ENCODE results near the gene CBX7. TPM values are rescaled to one million over a fixed set of nuclear protein-coding genes. Genes with fewer than 3 reads are reported as not detected.

CBX7 gene
- total and polyA plus RNA-seq, 2 of the 8 experiments (the other 6 are each of a cell fraction or from before 2014, with no cell fraction given), result 6.9 to 8.7 TPM

GRCh38 chr22:39092111-39092862, 60.2 kb downstream of the CBX7 start:
- no peak overlapping the region for H3K4ac ChIP-seq (replicated peaks; ENCODE audit: insufficient read length, low read depth, low read length)
- H2BK12ac ChIP-seq (ENCODE audit: low read depth, low read length), result no peak overlapping the region
- peaks cover 0 to 2% (median 0%) of the 10 kb centered on the region in 4 experiments; a peak in 2 of 7 replicates for H3K27me3 ChIP-seq (replicated peaks in 1 of 4; ENCODE audit: control insufficient read depth in 3 of 4, extremely low read depth in 1 of 4, insufficient read depth in 3 of 4, low read length in 3 of 4)
- no peak overlapping the region for H3K27ac ChIP-seq (ENCODE audit: low read depth, low read length)
- no peak overlapping the region for H2BK5ac ChIP-seq (ENCODE audit: low read depth, low read length)
- peak overlapping the region; percentile 36; the same call in 1 of the 2 replicates for H4K8ac ChIP-seq (ENCODE audit: extremely low read depth, insufficient read depth, low read length)
- no peaks in the 10 kb centered on the region for H3K36me3 ChIP-seq (ENCODE audit: control insufficient read depth in 2 of 4, insufficient read depth in 4 of 4, low read length in 3 of 4)
- TF ChIP-seq GABPA (IDR thresholded peaks at IDR 0.05; ENCODE audit: borderline replicate concordance, insufficient read depth, low read length), result no peak
- TF ChIP-seq HDAC6 (IDR thresholded peaks at IDR 0.05; ENCODE audit: low read depth, low read length), result no peak
- TF ChIP-seq SP4 (IDR thresholded peaks at IDR 0.05; ENCODE audit: low read length), result no peak
- no peak for TF ChIP-seq SRF (IDR thresholded peaks at IDR 0.05; ENCODE audit: low read depth, low read length)
- TF ChIP-seq CEBPB (IDR thresholded peaks at IDR 0.05; ENCODE audit: low read depth, low read length), result no peak
- TF ChIP-seq PHF8 (conservative IDR thresholded peaks at IDR 0.05; ENCODE audit: low read depth, low read length), result no peak
- TF ChIP-seq EGR1 (IDR thresholded peaks at IDR 0.05; ENCODE audit: borderline replicate concordance, low read depth, low read length), result no peak
- no peak for TF ChIP-seq MAX (IDR thresholded peaks at IDR 0.05)
- TF ChIP-seq CBX8 (IDR thresholded peaks at IDR 0.05; ENCODE audit: borderline replicate concordance, low read depth, low read length), result no peak
- TF ChIP-seq POLR2AphosphoS5 (IDR thresholded peaks at IDR 0.05; ENCODE audit: low read depth, low read length), result no peak
- H3K23me2 ChIP-seq (ENCODE audit: low read depth, low read length), result peaks cover 2% of the 10 kb centered on the region; the same call in 1 of the 2 replicates
- no peak overlapping the region for H2AK5ac ChIP-seq (ENCODE audit: low read depth, low read length)
- WGBS, 2 experiments (ENCODE audit: extremely low coverage in 1 of 2, insufficient coverage in 1 of 2, insufficient read length in 1 of 2, insufficient replicate concordance in 2 of 2, low coverage in 1 of 2, low lambda C conversion rate in 2 of 2, missing lambda C conversion rate in 1 of 2), result 87 to 100% methylated on average over 1 to 8 of the region's 8 CpGs
- no peak for DNase-seq (ENCODE audit: low read depth in 1 of 2, low spot score in 2 of 2)
- H3K4me3 ChIP-seq (ENCODE audit: extremely low read depth in 1 of 4, insufficient read depth in 2 of 4, low read depth in 3 of 4, low read length in 4 of 4), result no peak overlapping the region
- peaks cover 0 to 2% of the 10 kb centered on the region in 2 experiments for H4K20me1 ChIP-seq (replicated peaks in 1 of 2; ENCODE audit: control insufficient read depth in 1 of 2, insufficient read depth in 2 of 2, low read length in 2 of 2)
- peaks cover 0 to 11% (median 7%) of the 10 kb centered on the region in 4 experiments; a peak in 6 of 7 replicates for H3K4me1 ChIP-seq (replicated peaks in 1 of 4; ENCODE audit: control insufficient read depth in 3 of 4, insufficient read depth in 4 of 4, low read length in 3 of 4)
- no peak overlapping the region for H2BK120ac ChIP-seq (replicated peaks; ENCODE audit: low read depth, low read length)
- no peak overlapping the region for H3K18ac ChIP-seq (ENCODE audit: extremely low read depth, low read length)
- H3K79me2 ChIP-seq (ENCODE audit: control insufficient read depth in 1 of 2, insufficient read depth in 2 of 2, low read length in 2 of 2), result no peaks in the 10 kb centered on the region
- H3K14ac ChIP-seq (ENCODE audit: insufficient read length), result no peak overlapping the region
- H2AFZ ChIP-seq (ENCODE audit: low read length), result no peak overlapping the region
- no peak overlapping the region for H2BK20ac ChIP-seq (ENCODE audit: low read length)
- no peak for FAIRE-seq
- ChIA-PET CTCF (ENCODE audit: partially characterized antibody) (interaction anchor here (0.6 to 0.8 kb wide), 2 partner anchors 41 to 320 kb away, joined by 3 to 4 read pairs; no protein-coding TSS in a partner anchor), POLR2A (ENCODE audit: partially characterized antibody) (no interaction called here)
- no peaks in the 10 kb centered on the region for H3K9me3 ChIP-seq (ENCODE audit: insufficient read depth in 2 of 2, low read depth in 1 of 2, low read length in 1 of 2)
- no peaks in the 10 kb centered on the region for H3K79me1 ChIP-seq (ENCODE audit: low read depth, low read length)
- no peak overlapping the region for H3K56ac ChIP-seq (replicated peaks; ENCODE audit: insufficient read length, low read depth, low read length)
- no peak overlapping the region for H3K4me2 ChIP-seq (ENCODE audit: insufficient read depth in 1 of 2, low read depth in 2 of 2, low read length in 2 of 2)
- H4K5ac ChIP-seq (ENCODE audit: insufficient read length, low read depth, low read length), result no peak overlapping the region
- H4K91ac ChIP-seq (replicated peaks; ENCODE audit: insufficient read length, low read length), result no peak overlapping the region
- no peak overlapping the region for H3K23ac ChIP-seq (ENCODE audit: insufficient read length)
- peak overlapping the region; percentile 40; the same call in 1 of the 2 replicates for H2BK15ac ChIP-seq (ENCODE audit: low read length)
- H3K9ac ChIP-seq (replicated peaks in 1 of 4; ENCODE audit: extremely low read depth in 1 of 4, low read depth in 3 of 4, low read length in 3 of 4), result no peak overlapping the region
